Measurements from ENCODE around the gene FGF11.
A peak's percentile ranks its signal among the peaks of the same experiment; 100 is the strongest.

FGF11 gene

GRCh38 chr17:7431231-7431630, 8.1 kb upstream of the FGF11 start:
- no peak for DNase-seq (ENCODE audit: low spot score)

- no peak for DNase-seq (ENCODE audit: low spot score)
These were observed 7.0 kb upstream of the FGF11 start for GRCh38 chr17:7432296-7432695.

GRCh38 chr17:7435676-7436555, 3.4 kb upstream of the FGF11 start:
- no peak for DNase-seq (ENCODE audit: low spot score)

- peak; percentile 81 for DNase-seq (ENCODE audit: low spot score)
These were observed 2.5 kb upstream of the FGF11 start for GRCh38 chr17:7436556-7437368.

GRCh38 chr17:7437369-7437863, 1.9 kb upstream of the FGF11 start:
- DNase-seq (ENCODE audit: low spot score), result no peak

GRCh38 chr17:7437950-7438614, 1.2 kb upstream of the FGF11 start:
- DNase-seq (ENCODE audit: low spot score), result no peak

- DNase-seq (ENCODE audit: low spot score), result no peak
These were observed 454 bp upstream of the FGF11 start for GRCh38 chr17:7438656-7439460.

- no peak for DNase-seq (ENCODE audit: low spot score)
These were observed 961 bp downstream of the FGF11 start for GRCh38 chr17:7440113-7440833.

GRCh38 chr17:7440834-7441195, 1.5 kb downstream of the FGF11 start:
- DNase-seq (ENCODE audit: low spot score), result no peak

GRCh38 chr17:7441266-7441665, 2.0 kb downstream of the FGF11 start:
- DNase-seq (ENCODE audit: low spot score), result no peak

- no peak for DNase-seq (ENCODE audit: low spot score)
These were observed 2.8 kb downstream of the FGF11 start for GRCh38 chr17:7442142-7442541.

GRCh38 chr17:7443499-7444485, 4.5 kb downstream of the FGF11 start:
- DNase-seq (ENCODE audit: low spot score), result no peak

- peak; percentile 66 for DNase-seq (ENCODE audit: low spot score)
These were observed 5.6 kb downstream of the FGF11 start, which contains the start of gene CHRNB1 for GRCh38 chr17:7444682-7445618. Gene CHRNB1 (plus strand): TSS chr17:7445061. CDS start chr17:7445128, 67 bp downstream.

- DNase-seq (ENCODE audit: low spot score), result no peak
These were observed 6.3 kb downstream of the FGF11 start for GRCh38 chr17:7445619-7445968.

- no peak for DNase-seq (ENCODE audit: low spot score)
These were observed 9.1 kb downstream of the FGF11 start for GRCh38 chr17:7448461-7448860.

GRCh38 chr17:7459961-7460545, 20.7 kb downstream of the FGF11 start:
- DNase-seq (ENCODE audit: low spot score), result no peak

- DNase-seq (ENCODE audit: low spot score), result no peak
These were observed 21.7 kb downstream of the FGF11 start for GRCh38 chr17:7460850-7461660.

Data from AG08395 (cell line).